Measurements from ENCODE around the gene MCCC2. TPM values are rescaled to one million over a fixed set of nuclear protein-coding genes. Genes with fewer than 3 reads are reported as not detected.

Gene MCCC2
- total and polyA plus RNA-seq, 2 donors (not counting 1 experiment from before 2014, with no cell fraction given), result 25.7 to 49.7 TPM

DNA sequence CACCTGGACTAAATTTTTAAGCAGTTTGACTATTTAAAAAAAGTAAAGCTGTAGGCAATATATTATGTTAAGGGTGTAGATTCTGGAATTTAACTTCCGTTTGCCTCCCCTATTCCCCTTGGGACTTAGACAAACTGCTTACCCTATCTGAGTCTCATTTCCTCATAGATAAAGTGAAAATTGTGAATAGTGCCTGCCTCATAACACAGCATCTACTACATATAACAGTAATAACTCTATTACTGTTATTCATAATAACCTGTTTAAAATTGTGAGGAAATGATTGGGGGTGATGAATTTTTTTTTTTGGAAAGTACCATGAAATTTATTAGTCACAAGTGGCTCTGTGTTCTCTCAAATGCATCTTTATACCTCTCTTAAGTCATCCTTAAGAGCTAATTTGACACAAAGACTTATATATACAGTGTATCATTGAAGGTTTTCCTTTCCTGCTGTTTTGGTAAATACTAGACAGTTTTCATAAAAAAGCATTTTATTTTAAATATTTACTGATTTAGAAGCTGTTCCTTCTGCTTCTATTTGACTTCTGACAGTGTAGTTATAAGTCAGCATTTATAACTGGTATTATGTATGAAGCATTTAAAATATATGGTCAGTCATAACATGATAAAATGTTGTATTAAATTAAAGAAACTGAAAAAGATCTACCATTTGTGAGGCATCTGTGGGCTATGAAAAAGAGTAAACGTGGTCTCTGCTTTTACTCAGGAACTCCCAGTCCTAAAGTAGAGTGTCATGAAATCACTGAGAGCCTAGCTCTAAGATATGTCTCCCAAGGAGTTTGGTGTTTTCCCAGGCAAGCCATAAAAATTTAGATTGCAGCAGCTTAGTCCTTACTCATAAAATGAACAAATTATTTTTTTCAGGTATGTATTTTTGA, 46.4 kb downstream of the MCCC2 start:
- intact Hi-C loops (cut with micrococcal nuclease), result no loop called here
- no peak overlapping the region for H2AFZ ChIP-seq (ENCODE audit: insufficient read depth, low read depth, low read length, poor library complexity, severe bottlenecking)
- ATAC-seq (ENCODE audit: low read depth), result no peak
- peaks cover 13 to 44% of the 10 kb centered on the region in 2 experiments for H3K36me3 ChIP-seq (replicated peaks in 1 of 2; ENCODE audit: control extremely low read depth in 1 of 2, control insufficient read depth in 1 of 2, extremely low read depth in 1 of 2, insufficient read depth in 2 of 2, low read length in 1 of 2)
- H3K9me3 ChIP-seq (ENCODE audit: control extremely low read depth in 1 of 3, control insufficient read depth in 2 of 3, insufficient read depth in 1 of 3, low read length in 2 of 3), result no peaks in the 10 kb centered on the region
- CTCF ChIA-PET, result no interaction called here
- POLR2A ChIA-PET, result no interaction called here
- no peaks in the 10 kb centered on the region for H3K9me3 Mint-ChIP-seq (ENCODE audit: insufficient read depth)
- no peak overlapping the region for H3K4me3 ChIP-seq (ENCODE audit: control extremely low read depth in 1 of 5, extremely low read depth in 1 of 5, insufficient read depth in 1 of 5, low read depth in 2 of 5, low read length in 4 of 5)
- H3K27me3 ChIP-seq (replicated peaks in 1 of 4; ENCODE audit: control extremely low read depth in 1 of 4, control insufficient read depth in 3 of 4, insufficient read depth in 4 of 4, low read length in 3 of 4), result no peaks in the 10 kb centered on the region
- no peaks in the 10 kb centered on the region for H3K79me2 ChIP-seq (ENCODE audit: control insufficient read depth, insufficient read depth, low read length)
- no peak for DNase-seq
- no peak overlapping the region for H3K9ac ChIP-seq (ENCODE audit: low read length)
- TF ChIP-seq EZH2 (IDR thresholded peaks at IDR 0.05; ENCODE audit: borderline replicate concordance, insufficient read depth, low read depth, low read length, poor library complexity, severe bottlenecking), result no peak
- TF ChIP-seq, protein P1, sequence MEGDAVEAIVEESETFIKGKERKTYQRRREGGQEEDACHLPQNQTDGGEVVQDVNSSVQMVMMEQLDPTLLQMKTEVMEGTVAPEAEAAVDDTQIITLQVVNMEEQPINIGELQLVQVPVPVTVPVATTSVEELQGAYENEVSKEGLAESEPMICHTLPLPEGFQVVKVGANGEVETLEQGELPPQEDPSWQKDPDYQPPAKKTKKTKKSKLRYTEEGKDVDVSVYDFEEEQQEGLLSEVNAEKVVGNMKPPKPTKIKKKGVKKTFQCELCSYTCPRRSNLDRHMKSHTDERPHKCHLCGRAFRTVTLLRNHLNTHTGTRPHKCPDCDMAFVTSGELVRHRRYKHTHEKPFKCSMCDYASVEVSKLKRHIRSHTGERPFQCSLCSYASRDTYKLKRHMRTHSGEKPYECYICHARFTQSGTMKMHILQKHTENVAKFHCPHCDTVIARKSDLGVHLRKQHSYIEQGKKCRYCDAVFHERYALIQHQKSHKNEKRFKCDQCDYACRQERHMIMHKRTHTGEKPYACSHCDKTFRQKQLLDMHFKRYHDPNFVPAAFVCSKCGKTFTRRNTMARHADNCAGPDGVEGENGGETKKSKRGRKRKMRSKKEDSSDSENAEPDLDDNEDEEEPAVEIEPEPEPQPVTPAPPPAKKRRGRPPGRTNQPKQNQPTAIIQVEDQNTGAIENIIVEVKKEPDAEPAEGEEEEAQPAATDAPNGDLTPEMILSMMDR (IDR thresholded peaks at IDR 0.05), result no peak
- peaks cover 12% of the 10 kb centered on the region for H3K4me1 Mint-ChIP-seq
- H4K20me1 ChIP-seq (ENCODE audit: control insufficient read depth, insufficient read depth, low read length, poor library complexity, severe bottlenecking), result no peaks in the 10 kb centered on the region
- H3K27ac ChIP-seq (ENCODE audit: low read length in 2 of 2), result no peak overlapping the region
- H3K27ac Mint-ChIP-seq, result no peak overlapping the region
- no peak overlapping the region for H3K4me3 Mint-ChIP-seq
- WGBS (ENCODE audit: insufficient coverage), result 86% methylated on average over 1 of the region's 2 CpGs
- H3K4me2 ChIP-seq (replicated peaks; ENCODE audit: low read depth, low read length, poor library complexity, severe bottlenecking), result no peak overlapping the region
- H3K4me1 ChIP-seq (ENCODE audit: control insufficient read depth in 2 of 2, insufficient read depth in 2 of 2, low read length in 2 of 2), result no peaks in the 10 kb centered on the region
- no peaks in the 10 kb centered on the region for H3K27me3 Mint-ChIP-seq

DNA sequence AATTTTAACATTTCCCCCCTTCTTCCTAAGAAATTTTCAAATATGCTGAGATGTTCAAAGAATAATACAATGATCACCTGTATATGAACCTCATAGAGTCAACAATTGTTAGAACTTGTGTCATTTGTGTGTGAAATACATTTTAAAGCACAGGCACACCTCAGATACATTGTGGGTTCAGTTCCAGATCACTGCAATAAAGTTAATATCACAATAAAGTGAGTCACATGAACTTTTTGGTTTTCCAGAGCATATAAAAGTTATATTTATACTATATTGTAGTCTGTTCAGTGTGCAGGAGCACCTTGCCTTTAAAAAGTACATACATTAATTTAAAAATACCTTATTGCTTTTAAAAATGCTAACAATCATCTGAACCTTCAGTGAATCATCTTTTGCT, 50.0 kb downstream of the MCCC2 start:
- Mint-ChIP-seq H3K27ac (no peak overlapping the region), H3K4me3 (no peak overlapping the region), H3K4me1 (peaks cover 11% of the 10 kb centered on the region), H3K27me3 (no peaks in the 10 kb centered on the region), H3K9me3 (ENCODE audit: insufficient read depth) (no peaks in the 10 kb centered on the region)
- no peaks in the 10 kb centered on the region for H3K4me1 ChIP-seq (ENCODE audit: control insufficient read depth in 2 of 2, insufficient read depth in 2 of 2, low read length in 2 of 2)
- no peak overlapping the region for H3K4me2 ChIP-seq (replicated peaks; ENCODE audit: low read depth, low read length, poor library complexity, severe bottlenecking)
- no peak overlapping the region for H3K4me3 ChIP-seq (ENCODE audit: control extremely low read depth in 1 of 5, extremely low read depth in 1 of 5, insufficient read depth in 1 of 5, low read depth in 2 of 5, low read length in 4 of 5)
- DNase-seq, result no peak
- no peaks in the 10 kb centered on the region for H3K79me2 ChIP-seq (ENCODE audit: control insufficient read depth, insufficient read depth, low read length)
- no peak for ATAC-seq (ENCODE audit: low read depth)
- TF ChIP-seq, protein P1 (IDR thresholded peaks at IDR 0.05), result no peak
- TF ChIP-seq EZH2 (IDR thresholded peaks at IDR 0.05; ENCODE audit: borderline replicate concordance, insufficient read depth, low read depth, low read length, poor library complexity, severe bottlenecking), result no peak
- no peaks in the 10 kb centered on the region for H4K20me1 ChIP-seq (ENCODE audit: control insufficient read depth, insufficient read depth, low read length, poor library complexity, severe bottlenecking)
- CTCF ChIA-PET, result interaction anchor here (0.6 kb wide), 1 partner anchor 529 kb away, joined by 3 read pairs; no protein-coding TSS in a partner anchor
- POLR2A ChIA-PET, result no interaction called here
- H3K9me3 ChIP-seq (ENCODE audit: control extremely low read depth in 1 of 3, control insufficient read depth in 2 of 3, insufficient read depth in 1 of 3, low read length in 2 of 3), result no peaks in the 10 kb centered on the region
- H3K9ac ChIP-seq (ENCODE audit: low read length), result no peak overlapping the region
- H3K36me3 ChIP-seq (replicated peaks in 1 of 2; ENCODE audit: control extremely low read depth in 1 of 2, control insufficient read depth in 1 of 2, extremely low read depth in 1 of 2, insufficient read depth in 2 of 2, low read length in 1 of 2), result peaks cover 24 to 63% of the 10 kb centered on the region in 2 experiments
- intact Hi-C loops (cut with micrococcal nuclease), result no loop called here
- no peak overlapping the region for H2AFZ ChIP-seq (ENCODE audit: insufficient read depth, low read depth, low read length, poor library complexity, severe bottlenecking)
- no peaks in the 10 kb centered on the region for H3K27me3 ChIP-seq (replicated peaks in 1 of 4; ENCODE audit: control extremely low read depth in 1 of 4, control insufficient read depth in 3 of 4, insufficient read depth in 4 of 4, low read length in 3 of 4)
- no peak overlapping the region for H3K27ac ChIP-seq (ENCODE audit: low read length in 2 of 2)

Data from B cell (primary cell).